Activated CD4-positive, alpha-beta T cell treated with anti-CD3 and anti-CD28 coated beads for 4 hours (primary cell): Measurements from ENCODE around the gene RBM4.
"Not testable (repeated sequence)": the region's sequence is repeated elsewhere in the genome, so short reads cannot be mapped to it uniquely, and the experiment has no call there.

Experiments used
- DNase-seq, 2 donors: peaks; one replicate each; pipeline ENCODE4 v3.0.0-alpha.2; 2020

Gene RBM4

DNA sequence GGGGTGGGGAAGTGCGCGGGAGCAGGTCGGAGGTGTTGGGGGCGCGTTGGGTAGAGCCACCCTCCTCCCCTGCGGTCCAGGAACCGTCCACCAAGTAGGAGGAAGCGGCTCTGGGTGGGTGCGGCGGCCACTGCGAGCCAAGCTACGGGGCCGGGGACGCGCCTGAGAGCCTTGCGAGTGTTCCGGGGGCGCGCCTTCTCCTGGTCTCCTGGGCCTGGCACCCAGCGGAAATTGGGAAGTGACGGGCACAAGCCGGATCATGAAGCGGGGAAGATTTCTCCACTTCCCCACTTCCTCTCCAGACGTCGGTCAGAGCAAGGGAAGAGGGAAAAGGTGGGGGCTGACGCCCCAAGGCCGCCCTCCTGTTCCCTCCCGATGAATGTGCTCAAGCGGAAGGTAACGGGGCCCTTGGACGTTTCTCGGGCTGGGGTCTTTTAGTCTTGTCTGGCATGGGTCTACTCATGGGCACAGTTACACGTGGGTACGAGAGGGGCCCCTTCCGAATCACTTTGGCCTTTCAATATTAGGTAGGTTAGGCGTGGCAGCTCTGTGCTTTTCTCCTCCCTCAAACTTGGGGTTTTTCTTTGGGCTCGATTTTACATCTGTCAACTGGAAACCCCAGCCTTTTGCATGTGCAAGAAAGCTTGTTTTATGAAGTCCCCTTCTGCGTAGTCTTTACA, 21.2 kb upstream of the RBM4 start:
- peak in 1 of 2 donors; percentile 21 for DNase-seq

- peak in 1 of 2 donors; percentile 7 for DNase-seq
Measured at GRCh38 chr11:66619080-66619554, 19.4 kb upstream of the RBM4 start.

GRCh38 chr11:66624450-66624849, 14.1 kb upstream of the RBM4 start:
- DNase-seq: no peak

GRCh38 chr11:66625041-66625751, 13.3 kb upstream of the RBM4 start:
- DNase-seq: no peak

GRCh38 chr11:66625752-66626149, 12.8 kb upstream of the RBM4 start:
- DNase-seq: no peak

- DNase-seq: no peak
Measured at GRCh38 chr11:66626382-66626781, 12.1 kb upstream of the RBM4 start.

GRCh38 chr11:66626926-66627325, 11.6 kb upstream of the RBM4 start:
- no peak for DNase-seq

- no peak for DNase-seq
Measured at GRCh38 chr11:66628061-66628603, 10.4 kb upstream of the RBM4 start.

GRCh38 chr11:66629356-66629755, 9.1 kb upstream of the RBM4 start:
- no peak for DNase-seq

DNA sequence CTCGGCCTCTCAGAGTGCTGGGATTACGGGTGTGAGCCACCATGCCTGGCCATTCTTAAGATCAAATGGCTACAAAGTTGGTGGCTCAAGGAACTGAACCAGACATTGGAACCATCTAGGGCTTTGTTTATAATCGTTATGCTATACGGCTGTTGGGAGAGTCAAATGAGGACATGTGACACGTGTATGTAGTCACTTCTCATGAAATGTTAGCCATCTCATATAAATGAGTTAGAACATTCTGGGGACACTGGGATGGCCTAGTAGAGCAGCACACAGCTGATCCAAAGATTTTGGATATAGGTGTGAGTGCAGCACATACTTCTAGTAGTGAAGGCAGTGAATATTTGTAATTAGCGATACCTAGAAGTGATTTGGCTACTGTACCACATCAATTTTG, 6.6 kb upstream of the RBM4 start:
- no peak for DNase-seq

- no peak for DNase-seq
Measured at GRCh38 chr11:66632952-66633351, 5.6 kb upstream of the RBM4 start.

DNA sequence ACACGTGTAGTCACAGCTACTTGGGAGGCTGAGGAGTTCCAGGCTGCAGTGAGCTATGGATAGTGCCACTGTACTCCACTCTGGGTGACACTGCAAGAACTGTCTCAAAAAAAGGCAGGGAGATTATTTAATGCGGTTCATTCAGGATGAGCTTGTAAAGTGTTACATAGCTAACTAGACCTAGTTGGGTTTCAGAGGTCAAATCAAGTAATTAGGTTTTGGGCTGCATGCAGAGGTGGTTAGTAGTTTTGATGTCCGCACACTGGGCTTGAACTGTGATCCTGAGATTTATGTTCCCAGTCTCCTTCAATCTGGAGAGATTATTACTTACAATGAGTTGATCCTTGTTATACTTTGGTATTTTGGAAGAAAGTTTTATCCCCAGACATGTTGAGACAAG, 2.1 kb upstream of the RBM4 start:
- no peak for DNase-seq

- DNase-seq: no peak
Measured at GRCh38 chr11:66637557-66638176, 836 bp upstream of the RBM4 start.

DNA sequence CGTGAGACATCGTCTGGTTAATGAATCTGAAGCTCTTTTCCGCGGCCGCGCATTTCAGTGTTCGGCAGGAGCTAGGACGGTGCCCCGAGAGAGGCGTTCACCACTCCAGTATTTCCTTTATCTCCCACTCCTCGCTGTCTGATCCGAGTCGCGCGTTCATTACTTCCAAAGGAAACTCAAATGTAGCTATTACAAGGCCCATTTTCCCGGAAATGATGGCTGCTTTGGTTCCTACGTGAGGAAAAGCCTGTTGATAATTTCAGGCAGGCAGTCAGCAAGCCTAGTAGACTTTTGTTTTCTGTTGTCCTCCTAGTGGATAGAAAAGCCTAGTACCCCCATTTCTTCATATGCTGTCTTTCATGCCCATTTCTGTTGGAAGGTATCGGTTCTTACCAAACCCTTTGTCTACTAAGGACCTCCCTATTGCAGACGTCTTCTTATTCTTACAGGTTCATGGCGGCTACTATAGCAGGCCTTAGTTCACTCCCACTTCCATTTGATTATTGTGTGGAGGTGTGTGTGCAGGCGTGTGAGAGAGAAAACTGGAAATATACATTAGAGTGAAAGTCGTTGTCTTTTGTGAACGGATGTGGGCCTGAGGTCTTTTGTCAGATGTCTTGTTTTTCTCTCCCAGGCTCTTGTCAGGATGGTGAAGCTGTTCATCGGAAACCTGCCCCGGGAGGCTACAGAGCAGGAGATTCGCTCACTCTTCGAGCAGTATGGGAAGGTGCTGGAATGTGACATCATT, 737 bp downstream of the RBM4 start:
- DNase-seq: peak in 1 of 2 donors; percentile 21

DNA sequence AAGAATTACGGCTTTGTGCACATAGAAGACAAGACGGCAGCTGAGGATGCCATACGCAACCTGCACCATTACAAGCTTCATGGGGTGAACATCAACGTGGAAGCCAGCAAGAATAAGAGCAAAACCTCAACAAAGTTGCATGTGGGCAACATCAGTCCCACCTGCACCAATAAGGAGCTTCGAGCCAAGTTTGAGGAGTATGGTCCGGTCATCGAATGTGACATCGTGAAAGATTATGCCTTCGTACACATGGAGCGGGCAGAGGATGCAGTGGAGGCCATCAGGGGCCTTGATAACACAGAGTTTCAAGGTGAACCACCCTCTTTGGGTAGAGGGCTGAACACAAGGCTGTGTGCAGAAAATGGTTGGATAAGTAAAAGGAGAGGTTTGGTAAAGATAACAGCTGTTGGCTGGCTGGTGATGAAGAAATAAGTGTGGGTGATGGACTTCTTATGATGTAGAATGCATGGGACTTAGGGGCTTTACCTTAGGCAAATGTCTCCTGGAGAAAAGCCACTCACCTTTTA, 1.4 kb downstream of the RBM4 start:
- not testable (repeated sequence) for DNase-seq

DNA sequence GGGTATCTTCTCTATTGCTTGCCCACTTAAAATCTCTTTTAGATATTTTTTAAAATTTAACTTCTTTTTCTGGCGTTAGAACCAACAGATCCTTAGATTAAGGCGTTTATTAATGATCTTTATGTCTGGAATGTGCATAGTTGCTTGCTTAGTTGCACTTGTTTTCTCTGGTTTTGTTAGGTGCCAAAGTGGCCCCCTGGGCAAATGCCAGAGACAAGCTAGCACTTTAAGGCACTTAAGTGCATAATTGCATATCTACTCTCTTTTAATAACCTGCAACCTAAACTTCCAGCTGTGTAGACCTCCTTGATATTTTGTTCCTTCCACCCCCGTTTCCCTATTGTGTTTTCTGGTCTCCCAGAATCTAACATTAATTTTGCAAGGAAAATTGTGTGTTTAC, 3.3 kb downstream of the RBM4 start:
- DNase-seq: no peak

GRCh38 chr11:66643745-66644437, 5.4 kb downstream of the RBM4 start:
- DNase-seq: no peak

- no peak for DNase-seq
Measured at GRCh38 chr11:66646828-66647227, 8.3 kb downstream of the RBM4 start.

DNA sequence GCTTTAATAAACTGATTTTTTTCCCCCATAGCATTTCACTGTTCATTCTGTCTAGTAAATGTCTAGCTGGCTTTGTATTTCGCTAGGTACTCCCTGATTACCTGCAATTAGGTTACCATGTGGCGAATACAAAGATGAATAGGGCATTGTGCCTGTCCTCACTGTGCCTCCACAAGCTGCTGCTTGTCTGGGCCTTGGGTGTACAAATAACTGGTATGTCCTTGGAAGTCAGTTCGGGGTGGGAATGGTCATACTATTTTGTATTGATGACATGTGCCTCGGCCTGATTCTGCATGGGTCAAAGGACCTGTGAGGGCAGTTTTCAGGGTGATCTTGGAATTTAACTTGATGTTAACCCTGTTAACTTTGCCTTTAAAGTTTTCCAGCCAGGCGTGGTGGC, 11.4 kb downstream of the RBM4 start:
- no peak for DNase-seq

DNA sequence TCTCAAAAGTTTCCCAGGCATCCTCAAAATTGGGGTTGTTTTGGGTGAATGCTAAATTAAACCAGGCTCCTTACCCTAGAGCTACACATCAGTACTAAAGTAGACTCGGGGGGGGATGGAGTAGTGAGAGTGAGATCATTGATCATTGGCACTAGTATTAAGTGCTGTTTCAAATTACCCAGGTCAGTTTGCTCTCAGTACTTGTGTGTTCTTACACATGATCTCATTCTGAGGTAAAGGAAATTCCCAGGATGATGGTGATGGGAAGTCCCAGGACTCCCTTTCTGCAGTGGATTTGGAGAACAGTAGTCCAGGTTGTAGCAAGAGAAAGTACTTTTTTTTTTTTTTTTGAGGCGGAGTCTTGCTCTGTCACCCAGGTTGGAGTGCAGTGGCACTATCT, 12.5 kb downstream of the RBM4 start:
- DNase-seq: no peak

DNA sequence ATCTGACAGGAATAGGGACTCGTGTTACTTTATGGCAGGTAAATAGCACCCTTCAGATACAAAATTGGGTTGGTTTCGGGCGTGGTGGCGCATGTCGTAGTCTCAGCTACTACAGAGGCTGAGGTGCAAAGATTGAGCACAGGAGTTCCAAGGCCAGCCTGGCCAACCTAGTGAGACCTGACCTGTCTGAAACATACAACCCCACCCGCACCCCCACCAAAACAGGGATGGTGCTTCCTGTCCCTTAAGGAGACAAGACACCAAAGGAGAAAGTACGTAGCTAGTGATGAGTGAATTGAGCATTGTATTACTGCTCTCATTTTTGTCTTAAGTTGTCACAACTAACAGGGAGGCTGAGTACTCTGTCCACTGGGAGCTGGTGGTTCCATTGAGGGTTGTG, 14.1 kb downstream of the RBM4 start:
- no peak for DNase-seq

DNA sequence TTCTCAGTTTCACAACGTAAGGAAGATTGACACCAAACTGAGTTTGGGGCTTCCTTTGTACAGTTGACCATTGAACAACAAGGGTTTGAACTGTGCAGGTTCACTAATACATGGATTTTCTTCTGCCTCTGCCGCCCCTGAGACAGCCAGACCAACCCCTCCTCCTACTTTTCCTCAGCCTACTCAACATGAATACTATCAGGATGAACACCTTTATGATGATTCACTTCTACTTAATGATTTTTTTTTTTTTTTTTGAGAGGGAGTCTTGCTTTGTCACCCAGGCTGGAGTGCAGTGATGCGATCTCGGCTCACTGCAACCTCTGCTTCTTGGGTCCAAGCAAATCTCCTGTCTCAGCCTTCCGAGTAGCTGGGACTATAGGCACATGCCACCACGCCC, 14.6 kb downstream of the RBM4 start:
- DNase-seq: no peak
